ENCODE results near the gene OR6C75.

DNA sequence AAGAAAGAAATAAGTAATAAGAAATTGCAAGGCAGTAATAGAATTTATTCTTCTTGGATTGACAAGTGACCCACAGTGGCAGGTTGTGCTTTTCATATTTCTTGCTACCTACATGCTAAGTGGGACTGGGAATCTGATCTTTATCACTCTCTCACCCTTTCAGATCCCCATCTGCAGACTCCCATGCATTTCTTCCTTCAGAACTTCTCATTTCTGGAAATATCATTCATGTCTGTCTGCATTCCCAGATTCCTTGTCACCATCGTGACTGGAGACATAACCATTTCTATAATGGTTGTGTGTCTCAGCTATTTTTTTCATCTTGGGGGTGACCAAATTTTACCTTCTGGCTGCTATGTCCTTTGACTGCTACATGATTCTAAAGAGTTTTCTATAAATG is 33.6 kb downstream of the OR6C75 start:
- no peak for TF ChIP-seq POLR2A (IDR thresholded peaks at IDR 0.05; ENCODE audit: low read length)
- TF ChIP-seq GATA1 (IDR thresholded peaks at IDR 0.05; ENCODE audit: low read depth, low read length), result no peak

Data from erythroblast (primary cell).